ENCODE data around the gene CACNB4.

- no peak for TF ChIP-seq YY1 (IDR thresholded peaks at IDR 0.05; ENCODE audit: insufficient read depth, insufficient read length)
- no peak for TF ChIP-seq SUZ12 (IDR thresholded peaks at IDR 0.05; ENCODE audit: extremely low read depth, insufficient read depth, insufficient read length)
- TF ChIP-seq ZNF274 (IDR thresholded peaks at IDR 0.05; ENCODE audit: low read depth, low read length) = no peak
These were observed 269.9 kb downstream of the CACNB4 start for GRCh38 chr2:151828890-151829324.
